GM23248 (cell line): ENCODE data around the gene IZUMO4.

Experiments
- EZH2 ChIP-seq: fragments of 200-600 bp; sonication (generic); IDR thresholded peaks from 2 replicates; pipeline ENCODE4 v1.6.1; 2018; ENCODE audit warnings: antibody characterized with exemption, mild to moderate bottlenecking; ENCODE audit not compliant: insufficient read depth, poor library complexity, severe bottlenecking
- EZH2phosphoT487 ChIP-seq: fragments of 200-600 bp; sonication (generic); IDR thresholded peaks from 2 replicates; pipeline ENCODE4 v1.6.1; 2018; ENCODE audit warnings: antibody characterized with exemption, moderate library complexity, mild to moderate bottlenecking, low read depth; ENCODE audit not compliant: insufficient read depth

DNA sequence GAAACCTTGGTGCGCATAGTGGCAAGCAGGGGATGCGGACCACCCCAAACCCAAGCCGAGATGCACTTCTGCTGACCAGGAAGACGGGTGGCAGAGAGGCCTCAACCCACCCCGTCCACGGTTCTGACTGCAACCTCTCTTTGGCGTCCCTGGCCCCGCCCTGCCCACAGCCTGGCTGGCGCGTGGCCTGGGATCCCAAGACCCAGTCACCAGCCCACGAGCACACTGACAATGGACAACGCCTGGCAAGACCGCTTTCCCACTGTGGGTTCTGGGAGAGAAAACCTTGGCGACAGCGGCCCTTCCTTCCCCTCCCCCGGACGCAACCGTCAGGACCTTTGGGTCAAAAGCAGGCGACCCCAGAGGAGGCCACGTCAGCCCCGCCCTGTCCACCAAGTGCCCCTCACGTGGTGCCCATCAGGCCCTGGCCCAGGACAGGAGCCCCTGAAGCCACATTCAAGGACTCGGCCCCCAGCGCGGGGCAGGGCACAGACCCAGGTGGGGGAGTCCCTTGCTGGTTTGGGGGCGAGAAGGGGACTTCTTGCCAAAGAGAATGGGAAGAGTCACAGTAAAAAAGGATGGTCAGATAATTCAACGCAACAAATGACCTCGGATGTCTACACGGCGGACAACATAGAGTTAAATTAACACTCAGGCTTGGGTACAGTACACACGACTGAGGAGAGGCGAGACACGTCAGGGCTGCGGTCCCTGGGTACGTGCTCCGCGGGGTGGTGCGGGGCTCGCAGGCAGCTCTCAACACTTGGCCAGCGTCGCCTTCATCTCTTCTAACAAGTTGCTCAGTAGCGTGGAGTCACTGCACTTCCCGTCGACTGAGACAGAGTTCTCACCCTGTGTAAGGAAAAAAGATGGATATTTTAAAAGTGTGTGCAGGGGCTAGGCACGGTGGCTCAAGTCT lies 5.0 kb downstream of the IZUMO4 start:
- TF ChIP-seq EZH2, result no peak
- no peak for TF ChIP-seq EZH2phosphoT487
